Measurements from ENCODE around the gene PRSS27. TPM values are rescaled to one million over a fixed set of nuclear protein-coding genes. Genes with fewer than 3 reads are reported as not detected.

The PRSS27 gene
- total RNA-seq, 2 donors from 2014 or later, result 2.1 TPM; not detected in 1

DNA sequence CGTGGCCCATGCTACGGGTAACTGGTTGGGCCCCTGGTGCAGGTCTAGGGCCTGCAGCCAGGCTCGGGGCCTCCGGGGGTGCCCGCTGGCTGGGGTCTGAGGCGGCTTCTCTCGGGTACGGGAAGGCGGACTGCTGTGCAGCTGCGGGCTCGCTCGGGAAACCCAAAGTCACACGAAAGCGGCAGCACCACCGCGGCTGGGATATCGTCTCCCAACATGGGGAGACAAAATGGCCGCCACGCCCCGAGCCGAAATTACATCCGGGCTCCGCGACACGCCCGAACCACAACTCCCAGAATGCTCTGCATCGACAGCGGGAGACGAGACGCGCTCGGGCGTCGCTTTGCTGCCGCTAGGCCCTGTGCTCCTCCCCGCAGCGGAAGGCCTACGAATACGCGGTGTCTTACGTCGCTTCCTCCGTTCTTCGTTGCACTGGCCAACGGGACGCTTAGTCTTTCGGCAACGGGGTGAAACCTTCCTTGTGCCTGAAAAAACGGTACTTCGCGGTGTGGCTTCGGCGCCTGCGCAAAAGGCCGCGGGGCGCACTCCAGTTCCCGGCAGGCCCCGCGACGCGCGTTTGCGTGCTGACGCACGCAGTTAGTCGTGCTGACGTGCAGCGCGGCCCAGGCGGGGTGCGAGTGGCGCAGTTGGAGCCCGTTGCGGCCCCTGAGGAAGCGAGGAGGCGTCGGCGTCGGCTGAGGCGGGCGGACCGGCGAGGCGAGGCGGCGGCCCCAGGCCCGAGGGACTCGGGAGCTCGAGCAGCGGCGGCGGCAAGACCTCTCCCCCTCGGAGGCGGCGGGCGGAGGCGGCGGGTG is 32.2 kb upstream of the PRSS27 start, which contains the start of gene SRRM2:
Gene SRRM2 (plus strand): TSS at position 604 of the 815 bp plus-strand sequence. CDS start 3,727 bp downstream, outside the sequence.
- H3K9me3 ChIP-seq, result no peaks in the 10 kb centered on the region
- peaks cover 53% of the 10 kb centered on the region for H3K4me1 ChIP-seq
- peak within 1 kb of the TSS; percentile 94 to 100 (median 98) for H3K27ac ChIP-seq
- TF ChIP-seq POLR2A (IDR thresholded peaks at IDR 0.05), result peak; percentile 79 to 98 (median 94)
- TF ChIP-seq, protein P1, sequence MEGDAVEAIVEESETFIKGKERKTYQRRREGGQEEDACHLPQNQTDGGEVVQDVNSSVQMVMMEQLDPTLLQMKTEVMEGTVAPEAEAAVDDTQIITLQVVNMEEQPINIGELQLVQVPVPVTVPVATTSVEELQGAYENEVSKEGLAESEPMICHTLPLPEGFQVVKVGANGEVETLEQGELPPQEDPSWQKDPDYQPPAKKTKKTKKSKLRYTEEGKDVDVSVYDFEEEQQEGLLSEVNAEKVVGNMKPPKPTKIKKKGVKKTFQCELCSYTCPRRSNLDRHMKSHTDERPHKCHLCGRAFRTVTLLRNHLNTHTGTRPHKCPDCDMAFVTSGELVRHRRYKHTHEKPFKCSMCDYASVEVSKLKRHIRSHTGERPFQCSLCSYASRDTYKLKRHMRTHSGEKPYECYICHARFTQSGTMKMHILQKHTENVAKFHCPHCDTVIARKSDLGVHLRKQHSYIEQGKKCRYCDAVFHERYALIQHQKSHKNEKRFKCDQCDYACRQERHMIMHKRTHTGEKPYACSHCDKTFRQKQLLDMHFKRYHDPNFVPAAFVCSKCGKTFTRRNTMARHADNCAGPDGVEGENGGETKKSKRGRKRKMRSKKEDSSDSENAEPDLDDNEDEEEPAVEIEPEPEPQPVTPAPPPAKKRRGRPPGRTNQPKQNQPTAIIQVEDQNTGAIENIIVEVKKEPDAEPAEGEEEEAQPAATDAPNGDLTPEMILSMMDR (IDR thresholded peaks at IDR 0.05), result peak in 4 of 7 experiments; percentile 12 to 39 (median 18)
- H3K36me3 ChIP-seq (replicated peaks in 1 of 2; ENCODE audit: insufficient read depth in 1 of 2, low read depth in 2 of 2), result no peaks in the 10 kb centered on the region
- ATAC-seq (peak; percentile 92), DNase-seq (peak; percentile 93 to 95 (median 94))
- 2 to 20% methylated on average over 11 to 86 of the region's 99 CpGs for WGBS, 2 donors
- H3K27me3 ChIP-seq, result no peaks in the 10 kb centered on the region
- peak within 1 kb of the TSS; percentile 38 to 73 for H3K4me3 ChIP-seq
- intact Hi-C loops (cut with DNase I), result no loop called here

DNA sequence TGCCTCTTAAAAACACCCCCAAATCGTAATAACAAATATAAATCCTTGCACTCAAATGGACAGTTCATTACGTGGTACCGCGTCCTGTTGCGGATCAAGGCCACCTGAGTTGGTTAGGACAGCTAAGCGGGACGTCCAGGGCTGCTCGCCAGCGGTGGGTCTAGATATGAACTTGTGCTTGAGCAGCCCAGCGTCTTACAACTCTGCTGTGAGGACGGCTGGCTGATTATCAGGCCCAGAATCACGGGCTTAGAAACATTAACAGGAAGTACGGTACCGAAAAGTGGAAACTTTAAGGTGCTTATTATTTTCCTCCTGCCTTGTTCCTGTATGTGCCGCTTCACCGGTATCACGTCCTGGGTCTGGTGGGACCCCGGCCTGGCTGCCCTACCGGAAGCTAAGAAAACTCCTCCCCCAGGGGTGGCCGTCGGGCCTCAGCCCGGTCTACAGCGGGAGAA is 31.6 kb upstream of the PRSS27 start:
- H3K27ac ChIP-seq, result peak overlapping the region; percentile 94 to 100 (median 98)
- H3K36me3 ChIP-seq (replicated peaks in 1 of 2; ENCODE audit: insufficient read depth in 1 of 2, low read depth in 2 of 2), result no peaks in the 10 kb centered on the region
- WGBS, 2 donors, result 59 to 60% methylated on average over 13 to 23 of the region's 23 CpGs
- no peaks in the 10 kb centered on the region for H3K27me3 ChIP-seq
- ATAC-seq (no peak), DNase-seq (peak in 1 of 4 donors; percentile 37)
- intact Hi-C loops (cut with DNase I), result no loop called here
- no peak for TF ChIP-seq POLR2A (IDR thresholded peaks at IDR 0.05)
- TF ChIP-seq, protein P1 (IDR thresholded peaks at IDR 0.05), result no peak
- H3K4me3 ChIP-seq, result no peak overlapping the region
- H3K4me1 ChIP-seq, result peaks cover 47% of the 10 kb centered on the region
- no peaks in the 10 kb centered on the region for H3K9me3 ChIP-seq

DNA sequence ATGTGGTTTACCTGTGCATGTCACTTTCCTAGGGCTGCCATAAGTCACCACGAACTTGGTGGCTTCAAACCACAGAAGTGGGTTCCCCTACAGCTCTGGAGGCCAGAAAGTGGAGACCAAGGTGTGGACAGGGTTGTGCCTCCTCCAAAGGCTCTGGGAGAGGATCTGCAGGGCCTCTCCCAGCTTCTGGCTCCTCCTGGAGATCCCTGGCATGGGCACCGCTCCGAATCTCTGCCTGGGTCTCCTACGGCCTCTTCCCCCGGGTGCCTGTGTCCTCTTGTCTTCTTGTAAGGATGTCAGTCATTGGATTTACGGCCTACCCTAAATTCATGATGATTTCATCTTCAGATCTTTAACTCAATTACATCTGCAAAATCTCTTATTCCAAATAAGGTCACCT is 29.9 kb upstream of the PRSS27 start:
- no peak for ATAC-seq
- WGBS, 2 donors, result 95 to 98% methylated on average over 6 of the region's 6 CpGs
- Histone ChIP-seq H3K36me3 (replicated peaks in 1 of 2; ENCODE audit: insufficient read depth in 1 of 2, low read depth in 2 of 2) (no peaks in the 10 kb centered on the region), H3K27me3 (no peaks in the 10 kb centered on the region), H3K4me1 (peaks cover 30% of the 10 kb centered on the region), H3K4me3 (no peak overlapping the region), H3K27ac (no peak overlapping the region), H3K9me3 (no peaks in the 10 kb centered on the region)
- no peak for TF ChIP-seq POLR2A (IDR thresholded peaks at IDR 0.05)
- TF ChIP-seq, protein P1 (IDR thresholded peaks at IDR 0.05), result no peak
- intact Hi-C loops (cut with DNase I), result no loop called here
- no peak for DNase-seq

DNA sequence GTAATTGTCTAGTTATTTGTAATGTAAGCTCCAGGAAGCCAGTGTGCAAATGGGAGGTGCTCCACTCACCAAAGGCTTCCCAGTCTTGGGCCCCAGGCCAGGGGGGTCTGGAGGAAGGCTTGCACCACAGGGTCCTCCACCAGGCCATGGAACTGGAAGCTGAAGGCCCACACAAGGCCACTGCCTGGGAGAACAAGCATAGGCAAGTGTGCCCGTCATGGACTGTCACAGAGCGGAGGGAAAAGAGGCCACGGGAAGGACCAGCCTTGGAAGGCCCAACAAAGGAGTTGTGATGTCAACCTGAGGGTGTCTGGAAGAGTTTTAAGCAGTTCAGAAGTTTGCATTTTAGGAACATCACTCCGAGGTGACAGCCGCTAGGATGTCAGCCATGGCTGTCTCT is 29.5 kb upstream of the PRSS27 start:
- DNase-seq (no peak), ATAC-seq (no peak)
- TF ChIP-seq POLR2A (IDR thresholded peaks at IDR 0.05), result no peak
- TF ChIP-seq, protein P1 (IDR thresholded peaks at IDR 0.05), result no peak
- peak overlapping the region in 1 of 4 donors; percentile 45 for H3K27ac ChIP-seq
- no peaks in the 10 kb centered on the region for H3K27me3 ChIP-seq
- WGBS, 2 donors, result 99 to 100% methylated on average over 5 of the region's 5 CpGs
- H3K9me3 ChIP-seq, result no peaks in the 10 kb centered on the region
- H3K4me1 ChIP-seq, result peaks cover 26% of the 10 kb centered on the region
- H3K4me3 ChIP-seq, result no peak overlapping the region
- H3K36me3 ChIP-seq (replicated peaks in 1 of 2; ENCODE audit: insufficient read depth in 1 of 2, low read depth in 2 of 2), result no peaks in the 10 kb centered on the region
- intact Hi-C loops (cut with DNase I), result no loop called here
